HEK293 (cell line): ENCODE measurements around the gene MRPL55.

ENCODE experiments used
- CTCF ChIP-seq: fragments of 450-650 bp; formaldehyde crosslinking; IDR thresholded peaks from 2 replicates; pipeline ENCODE4 v1.5.1; 2016; ENCODE audit warnings: missing biosample characterization, missing genetic modification characterization
- MZF1 ChIP-seq: fragments of 450-650 bp; formaldehyde crosslinking; IDR thresholded peaks from 2 replicates; pipeline ENCODE4 v1.5.1; 2017; ENCODE audit warnings: missing biosample characterization, missing genetic modification characterization, borderline replicate concordance
- PATZ1 ChIP-seq: fragments of 450-650 bp; formaldehyde crosslinking; IDR thresholded peaks from 2 replicates; pipeline ENCODE4 v1.5.1; 2016; ENCODE audit warnings: missing biosample characterization, missing genetic modification characterization
- SP2 ChIP-seq: fragments of 450-650 bp; formaldehyde crosslinking; IDR thresholded peaks from 2 replicates; pipeline ENCODE4 v1.5.1; 2016; ENCODE audit warnings: missing biosample characterization, missing genetic modification characterization
- TCF7L2 ChIP-seq: IDR thresholded peaks from 2 replicates; pipeline ENCODE4 v1.6.1; 2011; ENCODE audit warnings: low read depth, mild to moderate bottlenecking, inconsistent platforms, low read length, moderate library complexity, borderline replicate concordance
- ZBTB1 ChIP-seq: fragments of 450-650 bp; formaldehyde crosslinking; IDR thresholded peaks from 2 replicates; pipeline ENCODE4 v1.5.1; 2016; ENCODE audit warnings: missing biosample characterization, missing genetic modification characterization
- ZBTB21 ChIP-seq: fragments of 450-650 bp; formaldehyde crosslinking; IDR thresholded peaks from 2 replicates; pipeline ENCODE4 v1.5.1; 2017; ENCODE audit warnings: missing biosample characterization, missing genetic modification characterization
- ZBTB49 ChIP-seq: fragments of 450-650 bp; formaldehyde crosslinking; IDR thresholded peaks from 2 replicates; pipeline ENCODE4 v1.5.1; 2016; ENCODE audit warnings: missing biosample characterization, missing genetic modification characterization, low read depth
- ZNF114 ChIP-seq: fragments of 450-650 bp; formaldehyde crosslinking; IDR thresholded peaks from 2 replicates; pipeline ENCODE4 v1.5.0; 2017; ENCODE audit warnings: missing biosample characterization, missing genetic modification characterization
- ZNF121 ChIP-seq: fragments of 450-650 bp; formaldehyde crosslinking; IDR thresholded peaks from 2 replicates; pipeline ENCODE4 v1.5.1; 2016; ENCODE audit warnings: missing biosample characterization, missing genetic modification characterization
- ZNF211 ChIP-seq: fragments of 450-650 bp; formaldehyde crosslinking; IDR thresholded peaks from 2 replicates; pipeline ENCODE4 v1.5.1; 2016; ENCODE audit warnings: low read depth, missing biosample characterization, missing genetic modification characterization
- ZNF274 ChIP-seq, 2 experiments: fragments of 200-500 bp in 1 of 2; fragments of 450-650 bp in 1 of 2; sonication (Bioruptor generic) in 1 of 2; formaldehyde crosslinking in 1 of 2; IDR thresholded peaks; 2 replicates each; pipeline versions ENCODE4 v1.5.1 to v1.6.1; 2014 to 2016; ENCODE audit warnings: borderline replicate concordance in 1 of 2, inconsistent platforms in 1 of 2, low read length in 1 of 2, missing biosample characterization in 1 of 2, missing genetic modification characterization in 1 of 2
- ZNF416 ChIP-seq: fragments of 450-650 bp; formaldehyde crosslinking; IDR thresholded peaks from 2 replicates; pipeline ENCODE4 v1.5.1; 2016; ENCODE audit warnings: missing biosample characterization, missing genetic modification characterization
- ZNF449 ChIP-seq: fragments of 450-650 bp; formaldehyde crosslinking; IDR thresholded peaks from 2 replicates; pipeline ENCODE4 v1.5.1; 2017; ENCODE audit warnings: missing biosample characterization, mild to moderate bottlenecking, missing genetic modification characterization, moderate library complexity

GRCh38 chr1:228140724-228141225, 31.7 kb upstream of the MRPL55 start:
- TF ChIP-seq ZNF416 (tag by site-specific recombination) (no peak), ZNF121 (tag by site-specific recombination) (0 out of 2 replicates have a peak, but pooled peaks have one; percentile 4), ZBTB21 (tag by site-specific recombination) (no peak), ZNF114 (tag by site-specific recombination) (no peak), ZNF449 (tag by site-specific recombination) (no peak), ZBTB1 (tag by site-specific recombination) (no peak), ZNF211 (tag by site-specific recombination) (no peak), SP2 (tag by site-specific recombination) (no peak), CTCF (tag by site-specific recombination) (no peak), PATZ1 (tag by site-specific recombination) (no peak), ZNF274 (IDR thresholded peaks at IDR 0.05; ENCODE audit: low read length) (no peak), ZNF274 (tag by site-specific recombination; IDR thresholded peaks at IDR 0.05; ENCODE audit: borderline replicate concordance) (no peak), ZBTB49 (tag by site-specific recombination) (no peak), TCF7L2 (no peak), MZF1 (tag by site-specific recombination) (no peak)
